ENCODE data around the gene PREX1. TPM values are rescaled to one million over a fixed set of nuclear protein-coding genes. Genes with fewer than 3 reads are reported as not detected.

Gene PREX1
- total and polyA plus RNA-seq, 2 experiments from 2014 or later: 2.4 to 10.3 TPM

- TF ChIP-seq STAT1 (IDR thresholded peaks at IDR 0.05; ENCODE audit: unreplicated experiment): no peak
- no peak for TF ChIP-seq EZH2 (IDR thresholded peaks at IDR 0.05; ENCODE audit: low read depth, unreplicated experiment)
- no peak for TF ChIP-seq NANOG (IDR thresholded peaks at IDR 0.05; ENCODE audit: borderline replicate concordance)
- no peak for TF ChIP-seq ZNF331 (CRISPR knock-in tag; IDR thresholded peaks at IDR 0.05; ENCODE audit: low read depth)
- TF ChIP-seq CTCF (conservative IDR thresholded peaks at IDR 0.05; ENCODE audit: low read depth in 2 of 2): no peak
- peaks cover 4% of the 10 kb centered on the region; the same call in 2 of the 3 replicates for H3K9me3 Mint-ChIP-seq
- ATAC-seq (no peak), DNase-seq (ENCODE audit: low spot score) (no peak)
- Histone ChIP-seq H3K27me3 (ENCODE audit: insufficient read depth) (no peaks in the 10 kb centered on the region), H3K79me2 (replicated peaks; ENCODE audit: insufficient read depth) (no peaks in the 10 kb centered on the region), H3K27ac (ENCODE audit: low read depth) (no peak overlapping the region), H3F3A (replicated peaks; ENCODE audit: low read depth) (no peaks in the 10 kb centered on the region), H4K20me1 (replicated peaks; ENCODE audit: insufficient read depth) (no peaks in the 10 kb centered on the region), H2AFZ (no peak overlapping the region), H3K9me2 (ENCODE audit: insufficient read depth) (no peaks in the 10 kb centered on the region), H3K4me3 (no peak overlapping the region), H3K4me1 (ENCODE audit: insufficient read depth) (no peaks in the 10 kb centered on the region), H3K36me3 (ENCODE audit: insufficient read depth) (no peaks in the 10 kb centered on the region), H3K4me2 (no peak overlapping the region)
- no peak overlapping the region for H3K27ac Mint-ChIP-seq
- peaks cover 16% of the 10 kb centered on the region for H3K36me3 Mint-ChIP-seq (ENCODE audit: low read depth)
- no peaks in the 10 kb centered on the region for H3K4me1 Mint-ChIP-seq
- H3K4me3 Mint-ChIP-seq: no peak overlapping the region
- H3K27me3 Mint-ChIP-seq (ENCODE audit: insufficient read depth, low read depth, poor library complexity): peaks cover 9% of the 10 kb centered on the region
Observed at GRCh38 chr20:48807051-48807450, 20.7 kb downstream of the PREX1 start.

- Histone ChIP-seq H3K4me1 (ENCODE audit: insufficient read depth) (no peaks in the 10 kb centered on the region), H3K79me2 (replicated peaks; ENCODE audit: insufficient read depth) (no peaks in the 10 kb centered on the region), H2AFZ (no peak overlapping the region), H3K4me2 (no peak overlapping the region), H3K9me2 (ENCODE audit: insufficient read depth) (no peaks in the 10 kb centered on the region), H4K20me1 (replicated peaks; ENCODE audit: insufficient read depth) (no peaks in the 10 kb centered on the region), H3F3A (replicated peaks; ENCODE audit: low read depth) (no peaks in the 10 kb centered on the region), H3K27me3 (ENCODE audit: insufficient read depth) (no peaks in the 10 kb centered on the region), H3K36me3 (ENCODE audit: insufficient read depth) (no peaks in the 10 kb centered on the region), H3K27ac (ENCODE audit: low read depth) (no peak overlapping the region), H3K4me3 (no peak overlapping the region)
- TF ChIP-seq NANOG (IDR thresholded peaks at IDR 0.05; ENCODE audit: borderline replicate concordance): no peak
- no peak for TF ChIP-seq REST (IDR thresholded peaks at IDR 0.05; ENCODE audit: unreplicated experiment)
- TF ChIP-seq EZH2phosphoT487 (IDR thresholded peaks at IDR 0.05; ENCODE audit: unreplicated experiment): no peak
- TF ChIP-seq JUNB (IDR thresholded peaks at IDR 0.05; ENCODE audit: unreplicated experiment): no peak
- TF ChIP-seq POLR2AphosphoS5 (IDR thresholded peaks at IDR 0.05; ENCODE audit: low read depth): no peak
- Mint-ChIP-seq H3K27ac (no peak overlapping the region), H3K9me3 (peaks cover 4% of the 10 kb centered on the region; the same call in 2 of the 3 replicates), H3K27me3 (ENCODE audit: insufficient read depth, low read depth, poor library complexity) (peaks cover 9% of the 10 kb centered on the region), H3K4me3 (no peak overlapping the region), H3K4me1 (no peaks in the 10 kb centered on the region), H3K36me3 (ENCODE audit: low read depth) (peaks cover 16% of the 10 kb centered on the region)
- no peak for ATAC-seq
- no peak for DNase-seq (ENCODE audit: low spot score)
Observed at GRCh38 chr20:48805716-48806115, 22.1 kb downstream of the PREX1 start.
